Fibroblast of skin of back (primary cell): ENCODE data around the gene PVALEF.
A peak's percentile ranks its signal among the peaks of the same experiment; 100 is the strongest.

ENCODE experiments used
- DNase-seq: peaks from one replicate; pipeline ENCODE4 v3.0.0-alpha.2; 2013

The PVALEF gene

DNA sequence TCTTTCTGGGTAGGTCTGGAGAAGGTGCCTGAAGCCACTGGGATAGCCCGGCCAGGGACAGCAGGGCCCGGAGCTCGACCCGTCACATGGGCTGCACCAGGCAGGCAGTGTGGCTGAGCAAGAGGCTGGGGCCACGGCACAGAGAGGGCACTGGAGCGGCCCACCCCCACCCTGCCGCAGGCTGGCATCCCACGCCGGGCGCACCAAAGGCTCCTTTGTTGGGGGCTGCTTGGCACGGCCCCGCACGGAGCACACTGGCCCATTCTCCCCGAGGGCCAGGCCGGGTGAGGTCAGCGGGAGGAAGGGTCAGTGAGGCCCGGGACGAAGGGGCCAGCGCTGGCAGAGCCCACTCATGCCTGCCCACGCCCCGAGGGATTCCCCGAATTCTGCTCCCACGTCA, 36.5 kb upstream of the PVALEF start:
- no peak for DNase-seq

DNA sequence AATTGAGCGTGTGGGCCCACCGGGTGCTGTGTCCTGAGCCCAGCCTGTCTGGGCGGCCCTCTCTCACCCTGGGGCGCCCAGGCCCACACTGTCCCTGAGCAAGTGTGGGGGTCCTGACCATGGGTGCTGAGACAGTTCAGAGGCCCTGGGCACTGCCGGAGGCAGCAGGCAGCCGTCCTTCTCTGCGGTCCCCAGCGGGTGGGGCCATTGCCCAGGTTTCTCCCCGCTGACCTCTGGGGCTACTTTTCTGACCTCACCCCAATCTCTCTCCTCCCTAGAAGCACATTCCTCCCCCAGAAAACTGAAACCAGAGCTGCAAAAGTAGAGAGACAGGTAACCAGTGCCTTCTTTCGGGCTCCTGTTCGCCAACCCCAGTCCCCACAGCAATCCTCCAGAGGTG, 36.0 kb upstream of the PVALEF start:
- no peak for DNase-seq

DNA sequence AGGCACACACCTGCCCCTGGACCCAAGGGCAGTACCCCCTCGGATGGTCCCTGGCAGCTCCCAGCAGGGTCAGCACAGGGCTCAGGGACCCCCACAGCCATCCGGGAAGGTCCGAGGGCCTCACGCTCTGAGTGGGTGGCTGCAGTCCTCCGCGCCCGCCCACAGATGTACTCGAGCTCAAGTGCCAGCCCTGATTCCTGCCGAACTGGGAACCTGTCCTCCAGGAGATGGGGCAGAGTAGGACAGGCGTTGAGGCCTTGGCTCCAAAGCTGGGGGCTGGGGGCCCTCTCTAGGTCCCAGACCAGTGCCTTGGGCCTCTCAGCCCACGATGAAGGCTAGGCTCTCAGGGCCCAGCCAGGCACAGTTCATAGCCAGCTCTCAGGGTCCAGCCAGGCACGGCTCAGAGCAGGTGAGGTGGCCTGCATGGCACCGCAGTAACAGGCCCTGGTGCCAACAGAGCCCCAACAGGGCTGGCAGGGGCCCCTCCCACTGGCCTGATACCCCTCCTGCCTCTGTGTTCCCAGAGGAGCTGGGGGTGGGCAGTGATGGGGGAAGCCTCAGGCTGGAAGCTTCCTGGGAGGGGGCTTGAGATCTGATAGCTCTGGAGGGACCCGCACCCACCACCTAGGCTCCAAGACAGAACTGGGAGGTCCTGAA, 35.5 kb upstream of the PVALEF start:
- DNase-seq, result no peak

DNA sequence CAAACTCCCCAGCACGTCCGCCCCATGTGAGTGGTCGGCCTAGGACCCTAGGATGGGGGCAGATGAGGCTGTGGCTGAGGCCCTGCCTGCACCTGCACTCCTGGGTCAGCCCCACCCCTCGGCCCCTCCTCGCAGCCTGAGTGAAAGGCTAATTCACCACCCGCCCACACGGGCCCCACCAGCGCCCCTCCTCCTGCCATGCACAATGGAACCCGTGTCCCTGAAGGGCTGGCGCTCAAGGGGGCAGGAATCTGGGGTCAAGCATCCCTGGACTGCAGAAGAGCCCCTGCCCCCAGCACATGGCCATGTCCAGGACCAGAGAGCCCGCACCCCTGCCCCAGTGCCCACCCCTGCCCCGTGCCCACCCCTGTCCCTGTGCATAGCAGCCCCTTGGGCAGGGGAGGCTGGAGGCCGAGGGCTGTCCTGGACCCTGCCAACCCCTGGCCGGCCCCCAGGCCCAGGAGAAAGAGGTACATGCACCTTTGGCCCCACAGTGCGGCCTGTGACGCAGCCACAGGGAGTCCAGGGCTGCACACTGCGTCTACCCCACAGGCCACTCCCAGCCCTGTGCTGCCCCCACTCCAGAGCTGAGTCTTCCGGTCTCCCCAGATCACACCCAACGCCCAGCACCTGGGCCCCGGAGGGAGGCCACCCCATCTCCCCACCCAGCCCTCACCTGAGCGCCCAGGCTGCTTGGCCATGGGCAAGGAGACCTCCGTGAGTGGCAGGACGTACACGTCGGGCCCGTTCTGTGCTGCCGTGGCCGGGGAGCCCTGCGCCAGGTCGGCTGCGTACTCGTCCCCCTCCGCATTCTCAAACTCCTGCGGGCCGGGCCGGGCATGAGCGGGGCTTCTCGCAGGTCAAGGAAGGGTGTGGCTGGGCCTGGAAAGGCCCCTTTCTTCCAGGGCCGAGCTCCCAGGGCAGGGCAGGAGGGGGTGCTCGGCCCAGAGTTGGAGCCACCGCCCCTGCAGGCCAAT, 34.6 kb upstream of the PVALEF start:
- DNase-seq, result no peak

DNA sequence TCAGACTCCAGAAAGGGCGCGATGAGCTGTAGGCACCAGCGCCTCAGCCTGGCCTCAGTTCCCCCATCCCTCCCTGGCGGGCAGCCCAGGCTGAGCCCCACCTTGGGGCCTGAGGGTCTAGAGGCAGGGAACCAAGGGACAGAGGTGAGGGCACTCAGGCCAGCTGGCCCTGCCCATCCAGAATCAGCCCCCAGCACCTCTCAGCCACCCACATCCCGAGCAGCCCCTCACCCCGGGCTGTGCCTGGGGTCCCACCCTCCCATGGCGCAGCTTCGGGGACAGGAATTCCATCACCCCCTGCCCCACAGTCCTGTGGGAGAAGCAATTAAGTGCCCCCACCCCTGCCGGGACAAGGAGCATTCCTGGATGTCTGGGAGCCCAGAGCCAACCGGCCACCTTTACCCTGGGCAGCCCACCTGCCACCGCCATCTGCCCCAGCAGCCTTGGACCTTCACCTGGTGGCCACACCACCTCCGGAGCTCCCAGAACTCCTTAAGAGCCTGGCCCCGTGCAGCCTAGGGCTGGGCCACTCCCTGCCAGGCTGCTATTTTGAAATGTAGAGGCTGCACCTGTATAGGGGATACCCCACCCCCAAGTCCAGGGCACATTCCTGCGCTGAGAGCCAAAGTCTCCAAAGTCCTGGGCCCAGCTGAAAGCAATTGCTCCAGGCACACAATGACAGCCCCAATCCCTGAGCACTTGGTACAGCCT, 33.7 kb upstream of the PVALEF start:
- no peak for DNase-seq

DNA sequence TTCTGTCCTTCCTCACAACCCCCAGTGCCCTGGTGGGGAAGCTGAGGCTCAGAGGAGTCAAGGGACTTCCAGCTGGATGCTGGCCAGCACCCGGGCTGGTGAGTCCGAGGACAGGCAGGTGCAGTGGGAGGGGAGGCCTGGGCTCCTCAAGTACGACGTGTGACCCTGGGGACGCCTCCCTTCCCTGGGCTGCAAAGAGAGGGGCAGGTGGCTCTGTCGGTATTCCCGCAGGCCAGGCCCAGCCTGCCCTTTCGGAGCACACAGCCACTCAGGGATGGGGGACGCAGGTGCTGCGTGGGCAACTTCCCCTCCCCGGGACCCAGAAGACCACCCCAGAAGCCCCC, 33.1 kb upstream of the PVALEF start:
- DNase-seq, result no peak

DNA sequence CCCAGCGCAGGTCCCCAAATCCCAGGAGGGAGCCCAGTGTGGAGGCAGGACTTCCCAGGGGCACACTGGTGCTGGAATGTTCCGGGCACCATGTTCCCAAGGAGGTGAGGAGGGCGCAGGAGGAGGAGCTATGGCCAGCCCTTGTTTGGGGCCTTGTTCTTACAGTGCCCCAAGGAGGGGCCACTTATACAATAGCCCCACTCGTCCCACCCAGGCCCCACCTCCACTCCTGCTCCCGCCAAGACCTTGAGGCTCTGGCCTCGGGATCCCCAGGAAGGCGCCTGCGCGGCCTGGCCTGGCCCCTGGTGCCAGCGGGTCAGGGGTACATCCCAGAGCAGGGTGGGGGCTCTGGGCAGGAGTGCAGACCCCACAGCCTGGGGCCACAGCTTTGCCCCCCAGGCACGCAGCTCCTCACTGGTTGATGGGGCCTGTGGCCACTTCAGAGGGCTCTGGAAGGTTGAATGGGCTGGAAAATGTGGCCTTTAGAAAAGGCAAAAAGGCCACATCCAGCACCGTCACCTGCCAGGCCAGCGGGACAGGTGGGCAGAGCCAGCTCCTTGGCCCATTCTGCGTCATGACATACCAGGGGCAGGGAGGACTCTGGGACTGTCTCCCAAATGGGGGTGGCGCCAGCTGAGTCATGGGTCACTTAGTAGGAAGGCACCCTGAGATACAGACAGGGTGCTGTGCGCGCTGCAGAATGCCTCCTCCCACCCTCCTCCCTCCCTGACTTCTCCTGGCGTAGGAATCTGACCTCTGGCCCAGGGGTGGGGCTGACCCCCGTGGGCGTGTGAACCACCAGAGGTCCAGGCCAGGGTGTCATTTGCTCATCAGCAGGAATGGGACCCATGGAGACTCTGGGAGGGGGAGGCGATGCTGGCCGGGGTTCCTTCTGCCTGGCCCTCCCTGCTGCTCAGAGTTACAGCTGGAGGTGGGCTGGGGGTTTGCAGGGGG, 32.3 kb upstream of the PVALEF start:
- no peak for DNase-seq

DNA sequence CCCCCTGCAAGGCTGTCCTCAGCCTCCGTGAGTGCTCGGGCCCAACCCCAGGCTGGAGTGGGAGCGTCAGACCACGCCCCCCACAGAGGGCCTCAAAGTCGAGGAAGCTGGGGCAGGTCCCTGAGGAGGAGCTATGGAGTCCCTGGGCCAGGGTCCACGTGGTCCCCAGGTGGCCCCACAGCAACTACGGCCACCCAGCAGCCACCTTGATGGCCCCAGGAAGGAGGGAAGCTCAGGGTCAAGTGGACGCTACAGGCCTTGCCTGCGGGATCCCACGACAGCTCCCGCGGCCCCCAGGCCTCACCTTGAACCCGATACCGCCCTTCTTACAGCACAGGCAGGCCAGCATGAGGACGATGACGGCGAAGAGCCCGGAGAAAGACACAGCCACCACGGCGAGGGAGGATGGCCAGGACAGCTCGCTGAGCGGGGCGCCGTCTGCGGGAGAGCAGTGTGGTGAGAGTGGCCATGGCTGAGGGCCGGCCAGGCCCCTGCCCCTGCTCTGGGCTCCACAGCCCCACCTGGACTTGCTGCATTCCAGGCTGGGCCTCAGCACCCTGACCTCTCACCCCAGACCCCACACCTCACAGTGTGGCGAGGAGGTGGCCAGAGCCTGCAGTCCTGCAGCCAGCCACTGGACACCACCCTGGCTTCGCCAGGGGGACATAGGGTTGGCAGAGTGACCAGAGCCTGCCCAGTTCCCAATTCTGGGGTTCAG, 31.1 kb upstream of the PVALEF start:
- no peak for DNase-seq

DNA sequence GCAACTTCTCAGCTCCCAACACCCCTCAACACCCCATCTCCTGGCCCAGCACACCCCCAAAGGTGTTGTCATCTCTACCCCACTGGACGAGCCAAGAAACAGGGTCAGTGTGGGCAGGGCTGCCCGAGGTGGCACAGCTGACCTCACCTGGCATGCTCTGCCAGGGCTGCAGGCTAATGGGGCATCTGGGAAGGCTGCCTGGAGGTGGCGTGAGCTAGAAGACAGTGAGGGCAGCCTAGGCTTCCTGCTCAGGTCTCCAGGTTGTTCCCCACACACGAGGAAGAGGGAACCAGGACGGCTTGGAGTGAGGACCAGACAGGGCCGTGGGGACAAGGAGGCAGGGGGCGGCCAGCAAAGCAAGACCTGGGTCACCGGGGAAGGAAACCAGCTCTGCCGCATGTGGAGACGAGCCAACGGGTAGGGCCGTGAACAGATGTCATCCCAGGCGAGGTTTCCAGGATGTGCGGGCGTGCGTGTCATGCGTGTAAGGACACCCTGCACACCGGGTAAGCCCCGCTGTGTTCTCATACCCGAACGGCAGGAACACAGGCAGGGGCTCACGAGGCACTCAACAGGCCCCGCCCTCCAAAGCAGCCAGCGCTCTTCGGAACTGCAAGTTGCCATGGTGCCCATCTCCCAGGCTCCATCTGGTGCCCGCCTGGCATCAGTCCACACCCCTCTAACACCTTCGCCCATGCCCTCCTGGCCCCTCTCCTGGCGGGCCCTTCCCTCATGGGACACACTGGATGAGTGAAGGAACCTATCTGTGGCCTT, 29.6 kb upstream of the PVALEF start:
- no peak for DNase-seq

DNA sequence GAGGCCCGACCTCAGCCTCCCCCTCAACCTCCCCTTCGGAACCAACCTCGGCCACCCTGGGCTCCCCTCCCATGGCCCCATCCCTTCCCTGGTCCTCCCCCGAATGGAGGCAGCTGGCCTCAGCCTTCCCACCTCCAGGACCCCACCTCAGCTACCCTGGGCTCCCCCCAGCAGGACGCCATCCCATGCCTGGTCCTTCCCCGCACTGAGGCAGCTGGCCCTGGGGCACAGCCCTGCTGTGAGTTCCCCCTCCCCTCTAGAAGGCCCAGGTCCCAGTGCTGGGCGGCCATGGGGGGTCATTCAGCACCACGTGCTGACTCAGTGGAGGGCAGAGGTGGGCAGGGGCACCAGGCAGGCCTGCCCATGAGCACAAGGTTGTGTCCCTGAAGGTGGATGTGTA, 28.9 kb upstream of the PVALEF start:
- DNase-seq, result no peak

DNA sequence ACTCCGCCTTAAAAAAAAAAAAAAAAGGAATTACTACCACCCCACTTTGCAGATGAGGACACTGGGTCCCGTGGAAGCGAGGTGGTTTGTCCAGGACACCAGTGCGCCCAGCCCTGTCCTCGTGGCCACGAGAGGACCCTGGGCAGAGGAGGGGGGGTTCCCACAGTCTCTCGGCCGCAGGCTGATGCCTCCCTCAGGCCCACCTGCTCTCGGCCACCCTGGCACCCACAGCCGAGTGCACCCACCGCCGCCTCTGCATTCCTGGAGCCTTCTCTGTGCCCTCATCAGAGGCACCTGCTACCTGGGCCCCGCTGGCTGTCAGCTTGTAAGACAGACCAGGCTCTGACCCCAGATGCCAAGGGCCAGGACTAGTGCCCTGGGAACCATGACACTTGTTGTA, 28.1 kb upstream of the PVALEF start:
- DNase-seq, result no peak

DNA sequence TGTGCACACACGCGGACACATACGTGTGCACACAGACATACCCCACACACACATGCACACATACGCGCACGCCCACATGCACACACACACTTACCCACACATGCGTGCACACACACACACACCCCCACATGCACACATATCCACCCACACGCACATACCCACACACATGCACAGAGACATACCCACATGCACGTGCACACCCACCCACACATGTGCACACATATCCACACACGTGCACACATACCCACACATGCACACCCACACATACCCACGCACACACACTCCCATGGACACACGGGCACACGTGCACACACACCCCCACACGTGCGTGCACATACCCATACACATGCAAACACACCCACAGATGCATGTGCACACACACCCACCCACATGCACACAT, 27.2 kb upstream of the PVALEF start:
- no peak for DNase-seq

DNA sequence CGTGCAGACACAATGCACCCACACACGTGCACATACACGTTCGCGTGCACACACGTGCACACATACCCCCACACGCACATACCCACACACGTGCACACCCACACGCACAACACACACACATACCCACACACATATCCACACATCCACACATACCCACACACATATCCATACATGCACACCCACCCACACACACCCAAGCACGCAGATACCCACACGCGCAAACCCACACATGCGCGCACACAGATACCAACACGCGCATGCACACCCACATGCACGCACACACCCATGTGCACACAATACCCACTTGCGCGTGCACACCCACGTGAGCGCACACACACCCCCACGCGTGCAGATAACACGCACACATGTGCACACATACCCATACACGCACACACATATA, 26.8 kb upstream of the PVALEF start:
- DNase-seq, result no peak

DNA sequence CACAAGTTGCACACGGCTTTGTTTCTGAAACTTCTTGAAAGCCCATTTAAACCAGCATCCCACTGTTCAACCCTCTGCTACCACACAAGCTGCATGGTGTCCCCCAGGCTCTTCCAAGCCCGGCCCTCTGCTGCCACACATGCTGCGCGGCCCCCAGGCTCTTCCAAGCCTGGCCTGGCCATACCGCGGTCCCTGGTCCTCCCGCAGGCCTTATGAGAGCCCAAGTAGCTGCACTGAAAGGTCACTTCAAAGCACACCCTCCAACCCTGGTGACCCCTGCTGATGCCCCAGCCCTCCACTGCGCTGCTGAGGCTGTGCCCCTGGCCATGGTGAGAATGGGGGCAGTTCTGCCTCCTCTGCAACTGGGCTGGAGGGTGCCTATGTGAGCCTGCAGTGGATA, 25.9 kb upstream of the PVALEF start:
- DNase-seq, result no peak

DNA sequence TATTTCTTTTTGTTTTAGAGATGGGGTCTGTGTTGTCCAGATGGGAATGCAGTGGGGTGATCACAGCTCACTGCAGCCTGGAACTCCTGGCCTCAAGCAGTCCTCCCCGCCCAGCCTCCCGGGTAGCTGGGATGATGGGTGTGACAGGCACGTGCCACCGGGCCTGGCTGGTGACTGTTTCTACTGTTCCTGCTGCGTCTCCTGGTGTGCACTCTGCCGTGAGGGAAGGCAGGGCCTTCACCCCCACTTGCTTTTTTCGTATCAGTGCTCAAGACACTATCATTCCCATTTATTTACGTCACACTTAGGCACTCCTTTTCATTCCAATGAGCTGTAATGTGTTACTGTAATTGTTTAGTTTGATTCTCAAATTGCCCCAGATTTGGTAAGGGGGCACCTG, 25.3 kb upstream of the PVALEF start:
- DNase-seq, result no peak

DNA sequence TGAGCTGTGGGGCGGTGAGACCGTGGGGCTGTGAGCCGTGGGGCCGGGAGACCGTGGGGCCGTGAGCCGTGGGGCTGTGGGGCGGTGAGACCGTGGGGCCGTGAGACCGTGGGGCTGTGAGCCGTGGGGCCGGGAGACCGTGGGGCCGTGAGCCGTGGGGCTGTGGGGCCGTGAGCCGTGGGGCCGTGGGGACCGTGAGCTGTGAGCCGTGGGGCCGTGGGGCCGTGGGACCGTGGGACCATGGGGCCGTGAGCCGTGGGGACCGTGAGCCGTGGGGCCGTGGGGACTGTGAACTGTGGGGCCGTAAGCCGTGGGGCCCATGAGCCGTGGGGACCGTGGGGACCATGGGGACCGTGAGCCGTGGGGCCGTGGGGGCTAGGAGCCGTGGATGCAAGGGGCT, 24.6 kb upstream of the PVALEF start:
- no peak for DNase-seq

DNA sequence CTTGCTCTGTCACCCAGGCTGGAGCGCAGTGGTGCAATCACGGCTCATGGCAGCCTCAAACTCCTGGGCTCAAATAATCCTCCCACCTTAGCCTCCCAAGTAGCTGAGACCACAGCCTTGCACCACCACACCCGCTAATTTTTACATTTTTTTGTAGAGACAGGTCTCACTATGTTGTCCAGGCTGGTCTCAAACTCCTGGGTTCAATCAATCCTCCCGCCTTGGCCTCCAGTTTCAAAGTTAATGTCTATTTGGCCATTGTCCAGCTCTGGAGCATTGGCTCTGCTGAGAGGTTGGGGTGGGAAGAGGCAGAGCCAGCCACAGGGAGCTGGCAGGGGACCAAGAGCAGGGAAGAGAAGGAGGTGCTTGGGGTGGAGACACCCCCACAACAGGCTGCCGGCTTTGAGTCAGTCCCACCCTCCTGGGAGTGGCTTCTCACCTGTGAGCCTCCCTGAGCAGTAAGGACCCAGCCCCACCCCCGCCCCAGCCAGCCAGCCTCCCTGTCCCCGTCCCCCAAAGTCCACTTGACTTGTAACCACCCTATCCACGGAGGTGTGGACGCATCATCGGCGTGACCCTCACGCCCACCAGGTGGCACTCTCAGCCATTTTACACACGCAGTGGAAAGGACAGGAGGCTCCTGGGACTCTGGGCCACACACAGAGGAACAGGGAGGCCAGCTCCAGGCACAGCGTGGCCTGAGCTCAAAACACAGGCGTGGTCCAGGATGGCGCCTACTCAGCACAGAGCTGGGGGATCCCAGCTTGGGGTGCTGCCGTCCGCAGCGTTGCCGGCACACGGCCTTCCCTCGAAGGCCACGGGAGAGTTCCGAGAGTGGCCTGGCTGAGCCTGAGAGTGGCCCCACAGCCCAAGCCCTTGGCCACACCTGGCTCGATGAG, 22.8 kb upstream of the PVALEF start:
- peak; percentile 69 for DNase-seq

DNA sequence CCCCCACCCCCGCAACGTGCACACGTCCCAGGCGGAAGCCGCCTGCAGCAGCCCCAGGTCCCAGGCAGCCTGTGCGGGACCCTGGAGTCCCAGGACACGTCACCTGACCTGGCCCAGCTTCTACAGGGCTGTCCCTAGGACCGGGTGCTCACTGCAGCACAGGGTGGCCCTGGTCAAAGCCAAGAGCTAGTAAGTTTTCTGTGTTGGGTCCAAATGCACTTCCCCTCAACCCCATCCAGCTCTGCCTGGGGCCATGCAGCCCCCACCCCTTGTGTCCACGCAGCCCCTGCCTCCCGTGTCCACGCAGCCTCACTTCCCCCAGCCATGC, 22.1 kb upstream of the PVALEF start:
- DNase-seq, result no peak

DNA sequence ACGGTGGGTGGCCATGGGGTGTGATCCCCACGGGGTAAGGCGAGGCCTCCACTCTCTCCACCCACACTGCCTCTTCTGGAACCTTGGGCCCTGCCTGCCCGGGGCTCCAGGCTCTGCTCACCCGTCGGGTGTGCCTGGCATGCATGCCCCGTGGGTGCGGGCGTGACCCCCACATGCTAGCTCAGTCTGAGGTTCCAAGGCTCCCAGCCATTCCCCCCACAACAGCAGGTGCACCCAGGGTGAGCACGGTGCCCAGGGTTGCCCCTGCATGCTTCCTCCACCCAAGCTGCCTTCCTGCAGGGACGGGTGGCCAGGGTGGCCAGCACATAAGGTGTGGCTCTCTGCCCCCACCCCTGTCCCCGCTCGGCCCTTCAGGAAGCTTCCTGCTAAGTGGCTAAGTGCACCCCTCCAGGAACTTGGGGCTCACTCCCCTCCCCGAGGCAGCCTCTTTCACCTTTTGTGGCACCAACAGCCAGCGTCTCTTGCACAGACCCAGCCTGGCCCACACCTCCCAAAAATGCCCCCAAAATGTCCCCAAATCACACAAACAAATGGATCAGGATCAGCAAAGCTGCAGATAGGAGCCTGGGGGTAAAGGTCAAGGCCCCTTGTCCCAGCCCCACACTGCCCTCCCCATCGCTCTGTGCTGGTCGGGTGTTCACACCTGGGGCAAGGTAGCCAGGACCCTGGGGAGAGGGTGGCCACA, 21.4 kb upstream of the PVALEF start:
- DNase-seq, result no peak
